Measurements from ENCODE around the gene MPPED1. TPM values are rescaled to one million over a fixed set of nuclear protein-coding genes. Genes with fewer than 3 reads are reported as not detected.

Gene MPPED1
- polyA plus RNA-seq, 1 of the 3 experiments (the other 2 are of a cell fraction) = 0.03 TPM

GRCh38 chr22:43397766-43398165 is 14.0 kb upstream of the MPPED1 start:
- Histone ChIP-seq H3K79me2 (ENCODE audit: insufficient read depth) (no peaks in the 10 kb centered on the region), H3K9ac (no peak overlapping the region), H3K4me2 (no peak overlapping the region), H2AFZ (ENCODE audit: low read depth) (no peak overlapping the region), H3K27ac (ENCODE audit: low read depth in 2 of 2, low read length in 1 of 2) (no peak overlapping the region), H3K9me2 (no peaks in the 10 kb centered on the region), H3K4me3 (ENCODE audit: low read depth in 2 of 2, low read length in 1 of 2) (no peak overlapping the region), H3K9me3 (no peaks in the 10 kb centered on the region), H3F3A (replicated peaks; ENCODE audit: insufficient read depth) (no peaks in the 10 kb centered on the region), H4K20me1 (ENCODE audit: insufficient read depth) (no peaks in the 10 kb centered on the region), H3K4me1 (ENCODE audit: control insufficient read depth in 1 of 2, insufficient read depth in 2 of 2, low read depth in 1 of 2, low read length in 1 of 2) (no peaks in the 10 kb centered on the region), H3K27me3 (ENCODE audit: insufficient read depth) (no peaks in the 10 kb centered on the region), H3K36me3 (replicated peaks in 1 of 2; ENCODE audit: control insufficient read depth in 1 of 2, insufficient read depth in 2 of 2, low read length in 1 of 2) (no peaks in the 10 kb centered on the region)
- TF ChIP-seq GATA2 (CRISPR knock-in tag; IDR thresholded peaks at IDR 0.05) (no peak), MXI1 (IDR thresholded peaks at IDR 0.05; ENCODE audit: low read depth, low read length) (no peak), USF2 (IDR thresholded peaks at IDR 0.05; ENCODE audit: borderline replicate concordance, low read depth, low read length) (no peak), MAX (IDR thresholded peaks at IDR 0.05; ENCODE audit: low read depth) (no peak), FOXM1 (IDR thresholded peaks at IDR 0.05; ENCODE audit: low read depth) (no peak), CHD2 (IDR thresholded peaks at IDR 0.05; ENCODE audit: low read length, partially characterized antibody) (no peak), FOXJ3 (CRISPR knock-in tag; IDR thresholded peaks at IDR 0.05) (no peak), TAF1 (IDR thresholded peaks at IDR 0.05; ENCODE audit: borderline replicate concordance, low read depth, low read length) (no peak), ELF1 (IDR thresholded peaks at IDR 0.05) (no peak), RCOR1 (IDR thresholded peaks at IDR 0.05; ENCODE audit: low read length) (no peak), GABPA (IDR thresholded peaks at IDR 0.05; ENCODE audit: low read depth) (no peak)
- WGBS (ENCODE audit: low lambda C conversion rate) = no CpG with 5 or more reads among the region's 7 CpGs
- no peak for DNase-seq
- CTCF ChIA-PET = interaction anchor here (0.9 to 1.9 kb wide), 2 partner anchors 10 to 12 kb away, joined by 3 to 7 read pairs; no protein-coding TSS in a partner anchor
- POLR2A ChIA-PET = no interaction called here

GRCh38 chr22:43398246-43398645 is 13.6 kb upstream of the MPPED1 start:
- Histone ChIP-seq H3K36me3 (replicated peaks in 1 of 2; ENCODE audit: control insufficient read depth in 1 of 2, insufficient read depth in 2 of 2, low read length in 1 of 2) (no peaks in the 10 kb centered on the region), H3K27ac (ENCODE audit: low read depth in 2 of 2, low read length in 1 of 2) (no peak overlapping the region), H3K79me2 (ENCODE audit: insufficient read depth) (no peaks in the 10 kb centered on the region), H3K9ac (no peak overlapping the region), H3K4me2 (no peak overlapping the region), H3K27me3 (ENCODE audit: insufficient read depth) (no peaks in the 10 kb centered on the region), H3K4me3 (ENCODE audit: low read depth in 2 of 2, low read length in 1 of 2) (no peak overlapping the region), H3K9me2 (no peaks in the 10 kb centered on the region), H3K4me1 (ENCODE audit: control insufficient read depth in 1 of 2, insufficient read depth in 2 of 2, low read depth in 1 of 2, low read length in 1 of 2) (no peaks in the 10 kb centered on the region), H3K9me3 (no peaks in the 10 kb centered on the region), H3F3A (replicated peaks; ENCODE audit: insufficient read depth) (no peaks in the 10 kb centered on the region), H2AFZ (ENCODE audit: low read depth) (no peak overlapping the region), H4K20me1 (ENCODE audit: insufficient read depth) (no peaks in the 10 kb centered on the region)
- ChIA-PET POLR2A (no interaction called here), CTCF (interaction anchor here (0.7 to 1.9 kb wide), 3 partner anchors 10 to 398 kb away, joined by 3 to 7 read pairs (median 3); no protein-coding TSS in a partner anchor)
- DNase-seq = no peak
- 47% methylated on average over 4 of the region's 5 CpGs for WGBS (ENCODE audit: low lambda C conversion rate)
- no peak for TF ChIP-seq YY1 (IDR thresholded peaks at IDR 0.05; ENCODE audit: low read depth)
- no peak for TF ChIP-seq USF2 (IDR thresholded peaks at IDR 0.05; ENCODE audit: borderline replicate concordance, low read depth, low read length)
- TF ChIP-seq NFIC (IDR thresholded peaks at IDR 0.05; ENCODE audit: borderline replicate concordance) = no peak
- TF ChIP-seq JUND (IDR thresholded peaks at IDR 0.05) = no peak
- no peak for TF ChIP-seq ZBTB33 (IDR thresholded peaks at IDR 0.05; ENCODE audit: borderline replicate concordance, low read depth)
- TF ChIP-seq RXRA (IDR thresholded peaks at IDR 0.05; ENCODE audit: borderline replicate concordance, low read depth) = no peak
- no peak for TF ChIP-seq TCF12 (IDR thresholded peaks at IDR 0.05)
- no peak for TF ChIP-seq TAF1 (IDR thresholded peaks at IDR 0.05; ENCODE audit: borderline replicate concordance, low read depth, low read length)
- TF ChIP-seq FOXM1 (IDR thresholded peaks at IDR 0.05; ENCODE audit: low read depth) = no peak
- no peak for TF ChIP-seq MEF2A (IDR thresholded peaks at IDR 0.05; ENCODE audit: borderline replicate concordance, low read depth)
- no peak for TF ChIP-seq CTCF (IDR thresholded peaks at IDR 0.05)
- no peak for TF ChIP-seq USF1 (IDR thresholded peaks at IDR 0.05; ENCODE audit: borderline replicate concordance, low read depth)
- no peak for TF ChIP-seq IRF3 (IDR thresholded peaks at IDR 0.05; ENCODE audit: low read depth, low read length)
- TF ChIP-seq FOSL2 (IDR thresholded peaks at IDR 0.05; ENCODE audit: borderline replicate concordance, low read depth) = no peak
